Stimulated activated CD4-positive, alpha-beta T cell treated with anti-CD3 and anti-CD28 coated beads, Interleukin-12 subunit alpha, Interleukin-12 subunit beta, amount 100 ng/mL, for 48 hours (primary cell): ENCODE results near the gene DIPK1C.

ENCODE experiments used
- DNase-seq, 3 donors: peaks; one replicate each; pipeline ENCODE4 v3.0.0-alpha.2; 2020; ENCODE audit warnings: low read depth in 2 of 3, low spot score in 1 of 3

Gene DIPK1C

DNA sequence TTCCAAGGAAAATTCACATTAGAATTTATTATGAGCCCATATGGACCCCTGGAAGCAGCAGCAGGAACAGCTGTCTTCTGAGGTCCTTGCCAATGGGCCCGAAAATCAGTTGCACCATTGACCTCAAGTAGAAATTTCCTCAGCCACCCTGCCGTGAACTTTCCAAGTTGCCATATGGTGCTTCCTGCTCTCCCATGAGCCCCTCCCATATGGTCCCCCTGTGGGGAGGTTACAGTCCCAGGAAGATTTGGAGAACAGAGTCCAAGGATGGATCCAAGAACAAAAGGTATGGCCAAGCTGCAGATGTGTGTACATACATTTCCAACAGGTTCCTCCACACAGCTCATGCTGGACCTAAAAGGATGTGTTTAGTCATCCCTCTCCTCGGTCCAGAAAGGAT, 34.6 kb downstream of the DIPK1C start:
- DNase-seq: no peak

DNA sequence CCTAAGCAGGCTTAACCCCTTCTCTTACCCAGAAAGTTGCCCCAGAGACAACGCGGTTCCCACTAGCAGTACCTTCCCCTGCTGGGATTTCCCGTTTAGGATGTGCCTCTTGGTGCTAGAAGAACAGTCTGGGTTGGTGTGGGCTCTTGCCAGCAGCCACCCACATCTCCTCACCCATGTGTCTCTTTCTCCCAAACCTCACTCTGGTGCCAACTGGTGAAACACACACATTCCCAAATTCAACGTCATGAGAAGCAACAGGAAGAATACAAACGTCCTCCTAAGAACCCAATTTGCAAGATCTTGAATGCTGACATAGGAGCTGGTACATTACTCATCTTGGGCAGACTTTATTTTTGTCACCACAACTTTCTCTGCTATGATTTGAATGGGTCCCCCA, 36.2 kb downstream of the DIPK1C start:
- no peak for DNase-seq

DNA sequence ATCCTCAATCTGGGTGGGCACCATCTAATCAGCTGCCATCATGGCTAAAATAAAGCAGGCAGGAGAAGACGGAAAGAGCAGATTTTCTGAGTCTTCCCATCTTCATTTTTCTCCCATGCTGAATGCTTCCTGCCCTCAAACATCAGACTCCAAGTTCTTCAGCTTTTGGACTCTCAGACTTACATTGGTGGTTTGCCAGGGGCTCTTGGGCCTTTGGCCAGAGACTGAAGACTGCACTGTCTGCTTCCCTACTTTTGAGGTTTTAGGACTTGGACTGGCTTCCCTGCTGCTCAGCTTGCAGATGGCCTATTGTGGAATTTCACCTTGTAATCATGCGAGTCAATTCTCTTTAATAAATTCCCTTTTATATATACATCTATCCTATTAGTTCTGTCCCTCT, 36.6 kb downstream of the DIPK1C start:
- no peak for DNase-seq

DNA sequence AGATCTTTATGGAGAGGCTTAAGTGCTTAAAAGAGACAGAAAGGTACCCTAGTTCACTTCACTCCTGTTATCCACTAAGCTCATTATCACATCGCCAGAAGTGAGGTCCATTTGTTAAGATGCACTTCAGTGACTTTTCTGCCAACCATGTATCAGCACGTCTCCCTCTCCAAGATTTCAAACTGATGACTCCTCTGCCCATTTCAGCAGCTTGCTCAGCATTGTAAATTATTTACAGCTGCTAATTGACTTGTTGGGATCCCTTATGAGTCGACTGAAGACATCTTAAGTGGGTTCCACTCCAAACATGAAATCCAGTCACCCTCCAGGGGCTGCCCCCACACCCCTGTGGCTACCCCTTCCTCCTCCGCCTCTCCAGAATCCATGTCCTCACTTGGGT, 37.3 kb downstream of the DIPK1C start:
- DNase-seq: no peak

DNA sequence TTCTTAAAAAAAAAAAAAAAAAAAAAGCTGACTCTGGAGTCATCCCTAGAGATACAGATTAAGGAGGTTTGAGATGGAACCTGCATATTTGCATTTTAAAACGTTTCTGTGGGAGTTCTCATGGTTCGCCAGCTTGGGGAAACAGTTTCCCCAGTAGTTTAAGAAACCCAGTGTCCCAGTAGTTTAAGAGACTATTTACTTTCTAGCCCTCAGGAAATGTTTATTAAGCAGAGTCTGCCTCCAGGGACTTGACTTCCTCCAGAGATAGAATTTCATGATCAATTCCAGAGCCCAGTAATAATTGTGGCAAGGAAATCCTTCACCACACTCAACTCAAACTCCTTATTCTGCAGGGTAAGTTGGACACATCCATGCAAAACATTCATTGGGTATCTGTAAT, 39.1 kb downstream of the DIPK1C start:
- no peak for DNase-seq

DNA sequence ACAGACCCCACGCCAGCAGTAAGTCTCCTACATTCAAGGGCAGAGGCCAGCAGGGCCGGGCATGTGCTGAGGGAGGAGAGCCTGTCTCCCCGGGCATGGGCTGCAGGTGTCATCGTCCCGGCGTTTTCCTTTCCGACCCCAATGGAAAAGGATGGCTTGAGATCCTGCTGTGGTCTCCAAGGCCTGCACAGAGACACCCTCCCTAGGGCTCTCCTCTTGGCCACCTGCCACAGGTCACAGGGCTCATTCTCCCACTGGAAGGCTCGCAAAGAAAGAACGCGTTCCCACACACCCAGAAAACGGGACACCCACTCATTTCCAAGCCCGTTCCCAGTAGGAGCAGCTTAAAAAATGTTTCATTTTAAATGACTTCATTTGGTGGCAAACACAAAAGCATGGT, 41.0 kb downstream of the DIPK1C start:
- no peak for DNase-seq

DNA sequence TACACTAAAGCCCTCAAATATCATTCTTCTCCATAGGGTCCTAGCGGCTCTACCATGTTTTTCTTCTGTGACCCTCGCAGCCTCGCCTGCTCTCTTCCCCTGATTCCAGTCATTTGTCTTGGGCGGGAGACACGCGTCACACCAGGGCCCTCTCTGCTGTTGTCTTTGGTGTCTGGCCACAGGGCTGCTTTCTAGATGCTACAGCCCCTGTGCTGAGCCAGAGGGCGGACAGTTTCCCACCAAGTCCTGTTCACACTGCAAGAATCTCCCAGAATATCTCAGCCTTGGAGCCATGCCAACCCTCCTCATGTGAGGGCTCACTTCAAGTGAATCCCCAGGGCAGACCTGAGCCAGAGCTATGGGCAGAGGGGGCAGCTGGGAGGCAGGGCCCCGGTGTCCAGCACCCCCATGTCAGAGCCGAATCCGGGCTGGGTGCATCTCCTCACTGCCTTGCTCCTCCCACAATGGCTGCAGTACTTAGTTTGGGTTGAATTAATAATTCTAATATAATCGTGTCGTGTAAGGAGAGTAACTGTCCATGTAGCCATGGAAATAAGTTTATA, 42.1 kb downstream of the DIPK1C start:
- no peak for DNase-seq

DNA sequence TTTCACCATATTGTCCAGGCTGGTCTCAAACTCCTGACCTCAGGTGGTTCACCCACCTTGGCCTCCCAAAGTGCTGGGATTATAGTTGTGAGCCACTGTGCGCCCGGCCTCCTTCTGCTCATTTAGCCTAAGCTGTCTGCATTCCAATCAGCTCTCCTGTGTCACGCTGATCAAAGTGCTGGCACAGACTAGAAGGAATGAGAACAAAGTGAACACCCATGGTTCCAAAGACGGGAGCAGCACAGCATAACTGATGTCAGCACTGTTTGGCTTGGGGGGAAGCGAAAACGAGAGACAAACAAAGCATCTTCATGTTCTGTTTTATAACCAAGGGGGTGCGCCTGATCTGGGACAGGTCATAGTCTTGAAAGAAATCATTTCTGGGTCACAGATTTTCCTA, 43.3 kb downstream of the DIPK1C start:
- DNase-seq: no peak

DNA sequence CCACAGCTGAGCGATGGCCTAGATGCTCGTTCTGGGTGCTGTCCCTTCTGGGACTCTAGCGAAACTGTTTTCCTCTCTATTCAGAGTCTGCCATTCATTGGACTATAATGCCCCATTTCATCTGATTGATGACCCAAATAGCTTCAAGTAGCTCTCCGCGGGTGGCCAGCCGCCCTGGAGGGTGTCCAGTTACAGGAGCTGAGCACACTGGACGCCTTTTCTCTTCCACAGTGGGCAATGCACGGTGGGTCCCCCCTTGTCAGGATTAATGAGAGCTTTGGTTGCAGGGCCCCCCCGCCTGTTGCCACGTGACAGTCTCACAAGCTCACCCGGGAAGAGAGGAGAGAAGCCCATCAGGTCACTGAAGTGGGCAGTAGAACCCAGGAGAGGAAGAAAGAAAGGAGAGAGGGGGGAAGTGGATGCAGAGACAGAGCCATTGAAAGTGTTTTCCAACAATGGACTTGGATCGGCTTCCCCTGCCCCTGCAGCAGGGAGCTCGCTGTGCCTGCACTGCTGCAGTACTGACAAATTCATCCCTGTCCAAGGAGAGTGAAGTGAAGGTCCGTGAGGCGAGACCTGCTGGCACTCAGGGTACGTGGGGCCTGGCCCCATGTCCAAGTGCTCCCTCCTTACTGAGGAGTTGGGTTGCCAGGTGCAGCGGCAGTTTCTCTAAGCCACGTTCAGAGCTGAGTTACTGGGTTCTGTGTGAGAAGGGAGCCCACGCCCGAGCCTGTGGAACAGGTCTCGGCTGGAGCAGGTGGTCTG, 44.8 kb downstream of the DIPK1C start:
- no peak for DNase-seq

DNA sequence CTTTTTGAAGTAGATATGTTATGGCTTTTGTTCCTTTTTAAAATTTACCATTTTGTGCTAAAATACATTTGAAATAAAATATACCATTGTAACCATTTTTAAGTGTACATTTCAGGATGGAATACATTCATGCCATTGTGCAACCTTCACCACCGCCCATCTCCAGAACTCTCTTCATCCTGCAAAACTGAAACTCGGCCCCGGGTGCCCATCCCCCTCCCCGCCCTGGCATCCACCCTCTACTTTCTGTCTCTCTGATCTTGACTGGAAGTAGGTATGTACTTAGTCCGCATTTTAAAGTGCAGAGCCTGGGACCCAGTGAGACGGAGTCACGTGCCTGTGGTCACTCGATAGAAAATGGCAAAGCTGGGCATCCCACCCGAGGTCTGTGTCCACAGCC, 45.6 kb downstream of the DIPK1C start:
- DNase-seq: no peak

DNA sequence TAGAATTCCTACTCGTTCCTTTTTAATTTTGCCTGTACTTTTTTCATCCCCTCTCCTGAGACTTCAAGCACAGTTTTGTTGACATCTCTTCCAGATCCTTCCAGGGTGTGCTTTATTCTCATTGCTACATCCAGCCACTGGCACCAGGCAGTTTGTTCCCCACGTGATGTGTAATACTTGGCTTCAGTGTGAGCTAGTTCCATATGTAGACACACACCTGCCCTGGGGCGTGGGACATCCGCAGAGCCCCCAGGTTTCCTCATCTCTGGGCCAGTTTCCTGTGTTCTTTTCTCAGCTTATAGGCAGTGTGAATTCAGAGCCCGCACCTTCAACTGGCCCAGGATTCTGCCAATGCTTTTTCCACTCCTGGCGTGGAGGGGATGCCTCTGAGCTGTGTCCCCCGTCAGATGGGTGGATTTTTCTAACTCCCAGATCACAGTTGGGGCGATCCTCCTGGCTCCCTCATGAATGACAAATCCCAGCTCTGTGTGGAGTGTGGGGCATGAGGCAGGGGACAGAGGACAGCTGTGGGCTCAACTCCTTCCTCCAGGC, 46.6 kb downstream of the DIPK1C start:
- no peak for DNase-seq

DNA sequence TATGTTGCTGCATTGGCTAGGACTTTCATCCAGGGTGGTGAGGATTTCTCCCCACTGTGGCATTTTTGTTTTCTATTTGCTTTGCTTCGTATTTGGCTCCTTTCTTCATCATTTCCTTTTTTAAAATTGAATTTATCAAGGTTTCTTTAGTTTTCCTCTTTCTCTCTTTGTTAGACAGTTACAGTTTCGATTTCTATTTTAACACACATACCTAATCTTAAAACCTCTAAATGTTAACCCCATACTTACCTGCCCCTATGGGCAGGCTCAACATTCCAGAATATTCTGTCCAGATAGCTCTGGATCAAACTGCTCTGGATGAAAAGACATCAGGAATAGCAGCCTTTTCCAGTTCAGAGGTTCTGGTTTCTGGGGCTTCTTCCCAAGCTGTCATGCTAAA, 49.2 kb downstream of the DIPK1C start:
- no peak for DNase-seq

DNA sequence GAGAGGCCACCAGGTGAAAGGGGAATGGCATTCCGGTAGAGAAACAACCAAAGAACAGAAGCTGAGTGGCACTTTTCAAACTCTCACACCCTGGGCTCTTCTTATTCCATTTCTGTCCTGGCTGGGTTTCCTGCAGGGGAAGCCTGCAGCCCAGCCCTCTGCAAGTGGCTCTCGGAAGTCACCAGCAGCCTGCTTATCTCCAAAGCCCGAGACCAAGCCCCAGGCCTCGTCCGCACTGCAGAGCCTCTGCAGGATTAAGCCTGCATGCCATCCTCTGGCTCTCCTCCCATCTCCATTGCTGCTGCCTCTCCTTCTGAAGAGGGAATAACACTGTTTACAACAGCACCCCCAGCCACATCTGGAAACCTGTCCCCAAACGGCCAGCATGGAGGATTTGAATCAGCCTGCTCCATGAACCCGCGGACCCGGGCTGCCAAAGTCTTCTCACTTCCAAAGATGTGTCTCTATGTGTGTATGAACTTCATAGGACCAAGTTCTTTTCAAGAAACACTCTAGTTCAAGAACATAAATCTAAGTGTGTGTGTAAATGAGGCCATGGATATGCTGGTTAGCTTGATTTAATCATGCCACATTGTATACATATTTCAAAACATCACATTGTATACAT, 54.2 kb downstream of the DIPK1C start:
- no peak for DNase-seq

DNA sequence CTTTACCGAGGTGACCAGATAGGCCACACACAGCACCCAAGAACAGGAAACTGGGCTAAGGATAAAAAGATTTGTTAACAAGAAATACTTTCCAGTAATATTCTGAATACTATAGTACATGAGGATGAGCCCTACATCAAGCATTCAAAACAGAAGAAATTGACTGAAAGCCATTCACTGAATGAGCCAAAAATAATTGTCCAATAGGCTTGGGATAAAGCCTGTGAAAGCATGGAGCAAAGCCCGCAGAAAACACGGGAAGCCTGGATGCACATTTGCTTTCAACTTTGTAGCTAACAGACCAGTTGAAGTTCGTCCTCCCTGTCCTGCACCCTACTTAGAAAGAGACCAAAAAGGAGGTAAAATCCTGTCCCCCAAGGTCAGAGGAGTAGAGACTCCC, 56.3 kb downstream of the DIPK1C start:
- no peak for DNase-seq

DNA sequence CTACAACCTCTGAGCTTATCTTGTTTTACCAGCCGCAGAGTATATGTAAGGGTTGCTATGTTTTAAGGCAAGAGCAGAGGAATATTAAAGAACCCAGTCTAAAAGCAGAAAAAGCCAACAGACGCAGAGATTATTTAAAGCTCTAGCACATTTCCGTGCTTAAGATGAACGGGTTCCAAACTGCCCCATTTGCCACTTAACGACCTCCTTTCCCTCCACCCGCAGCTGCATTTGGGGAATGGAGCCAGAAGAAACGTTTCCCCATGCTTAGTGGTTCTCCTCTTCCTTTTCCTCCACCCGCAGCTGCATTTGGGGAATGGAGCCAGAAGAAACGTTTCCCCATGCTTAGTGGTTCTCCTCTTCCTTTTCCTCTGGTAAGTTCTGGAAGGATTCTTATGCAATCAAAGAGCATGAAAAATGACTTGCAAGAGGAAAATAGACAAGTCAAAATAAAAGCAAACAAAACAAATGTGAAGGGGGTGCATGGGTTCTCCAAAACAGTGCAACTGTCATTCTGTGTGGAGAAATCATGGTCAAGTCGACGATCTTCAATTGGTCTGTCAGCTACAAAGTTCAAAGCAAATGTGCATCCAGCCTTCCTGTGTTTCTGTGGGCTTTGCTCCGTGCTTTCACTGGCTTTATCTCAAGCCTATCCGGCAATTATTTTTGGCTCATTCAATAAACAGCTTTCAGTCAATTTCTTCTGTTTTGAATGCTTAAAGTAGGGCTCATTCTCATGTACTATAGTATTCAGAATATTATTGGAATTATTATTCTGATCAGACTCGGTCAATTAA, 57.8 kb downstream of the DIPK1C start:
- DNase-seq: no peak

DNA sequence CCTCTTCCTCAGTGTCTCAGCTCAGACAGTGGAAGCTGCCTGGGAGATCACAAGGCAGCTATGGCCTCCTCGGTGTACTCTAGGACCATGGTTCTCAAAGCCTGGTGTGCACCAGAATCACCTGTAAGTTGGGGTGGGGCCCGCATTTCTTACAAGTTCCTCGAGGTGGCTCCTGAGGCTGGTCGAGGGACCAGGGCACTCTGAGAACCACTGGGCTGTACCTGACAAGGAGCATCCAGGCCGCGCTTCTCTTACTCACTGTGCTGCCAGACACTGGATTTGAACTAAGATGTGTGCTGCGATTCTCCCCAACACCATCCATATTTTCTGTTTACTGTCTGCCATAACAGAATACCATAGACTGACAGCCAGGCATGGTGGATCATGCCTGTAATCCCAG, 59.5 kb downstream of the DIPK1C start:
- no peak for DNase-seq

DNA sequence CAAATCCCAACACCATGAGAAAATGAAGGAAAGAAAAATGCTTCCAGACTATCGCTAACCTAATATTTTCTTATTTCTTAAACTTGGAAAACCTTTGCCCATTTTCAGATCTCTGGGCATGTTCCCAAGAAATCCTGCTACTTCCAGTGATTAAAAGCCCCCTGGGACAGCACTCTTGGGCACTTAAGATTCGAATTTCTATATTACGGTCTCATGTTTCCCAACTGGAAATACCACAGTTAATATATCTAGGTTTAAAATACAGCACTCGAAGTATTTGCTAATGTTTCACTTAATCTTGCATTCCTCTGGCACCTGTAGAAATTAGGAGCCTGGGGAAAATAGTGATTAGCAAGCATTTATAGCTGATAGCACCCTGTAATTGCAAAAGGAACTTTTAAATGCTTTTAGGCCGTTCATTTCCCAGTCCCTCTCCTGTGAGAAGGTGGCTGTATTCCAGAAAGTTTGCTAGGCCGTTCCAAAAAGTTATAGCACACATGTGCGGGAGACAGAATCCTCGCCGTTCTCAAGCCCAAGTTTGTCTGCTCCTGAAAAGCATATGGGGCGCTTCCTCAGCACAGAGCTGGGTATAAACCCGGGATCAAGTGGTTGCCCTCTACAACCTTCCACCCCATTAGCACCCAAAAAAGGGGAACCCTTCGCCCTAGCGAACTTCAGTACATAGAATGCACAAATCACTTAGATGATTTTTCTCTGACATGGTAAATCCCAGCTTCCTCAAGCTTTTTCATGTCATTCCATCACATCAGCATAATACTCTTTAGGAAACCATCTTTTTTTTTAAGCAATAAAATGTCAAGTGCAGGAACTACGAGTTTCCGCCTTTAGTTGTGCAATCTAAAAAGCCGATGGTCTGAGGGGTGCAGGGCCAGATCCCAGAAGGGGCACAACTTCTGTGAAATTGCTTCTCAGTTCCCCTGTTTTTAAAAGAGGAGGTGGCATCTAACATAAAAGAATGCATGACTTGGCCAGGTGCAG, 60.6 kb downstream of the DIPK1C start:
- no peak for DNase-seq

DNA sequence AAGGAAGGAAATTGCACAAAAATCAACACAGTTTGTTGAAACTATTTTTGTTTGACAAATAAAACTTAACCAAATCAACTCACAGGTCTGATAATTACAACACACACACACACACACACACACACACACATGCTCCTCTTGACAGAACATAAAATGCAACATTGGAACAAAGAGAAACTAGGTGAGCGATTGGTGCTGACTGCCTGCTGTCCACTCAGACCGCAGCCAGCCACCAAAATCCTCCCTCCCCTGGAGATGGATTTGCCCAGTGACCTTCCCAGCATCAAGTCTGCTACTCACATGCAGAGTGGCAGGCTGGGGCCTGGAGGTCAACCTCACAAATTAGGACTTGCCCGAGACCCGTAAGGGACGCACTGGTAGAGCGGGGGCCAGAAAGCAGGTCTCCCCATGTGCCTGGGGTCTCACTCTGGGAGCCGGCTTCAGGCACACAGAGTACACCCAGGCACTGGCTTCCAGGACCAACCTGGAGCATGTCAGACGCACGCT, 61.4 kb downstream of the DIPK1C start:
- no peak for DNase-seq

DNA sequence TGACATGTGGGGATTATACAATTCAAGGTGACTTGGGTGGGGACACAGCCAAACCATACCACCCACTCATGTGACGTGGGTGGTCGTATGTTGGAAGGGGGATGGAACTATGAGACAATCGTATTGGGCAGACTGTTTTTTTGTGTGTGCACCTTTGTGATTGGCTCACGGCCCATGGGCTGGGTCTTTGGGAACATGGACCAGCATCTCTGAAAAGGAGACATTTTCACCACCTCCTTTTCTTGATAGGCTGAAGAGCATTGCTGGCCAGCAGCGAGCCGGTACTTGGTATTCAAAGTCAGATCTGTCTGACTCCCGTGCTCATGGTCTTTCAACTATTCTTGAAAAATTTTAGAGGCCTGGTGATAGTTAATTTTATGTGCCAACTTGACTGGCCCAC, 62.1 kb downstream of the DIPK1C start:
- DNase-seq: no peak

DNA sequence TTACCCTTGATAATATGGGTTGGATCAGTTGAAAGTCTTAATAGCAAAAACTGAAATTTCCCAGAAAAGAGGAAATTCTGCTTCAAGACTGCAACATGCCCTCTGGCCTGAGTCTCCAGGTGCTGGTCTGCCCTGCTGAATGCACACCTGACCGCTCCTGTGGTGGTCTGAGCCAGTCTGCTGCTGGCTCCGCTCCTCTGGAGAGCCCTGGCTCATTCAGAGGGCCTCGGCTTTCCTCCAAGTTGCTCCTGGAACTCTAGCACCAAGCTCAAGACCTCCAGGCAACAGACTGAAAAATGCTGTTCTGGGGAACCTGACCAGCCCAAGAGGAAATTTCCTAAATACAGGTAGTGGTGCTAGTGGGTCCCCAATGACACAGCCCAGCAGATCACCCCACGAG, 64.8 kb downstream of the DIPK1C start:
- DNase-seq: no peak
